Hepatocyte (in vitro differentiated cells): ENCODE data around the gene PLSCR3.

Experiments used
- EZH2 ChIP-seq: fragments of 200-600 bp; sonication (generic); IDR thresholded peaks from 2 replicates; pipeline ENCODE4 v1.6.1; 2016; ENCODE audit warnings: antibody characterized with exemption, mild to moderate bottlenecking, borderline replicate concordance
- EZH2phosphoT487 ChIP-seq: fragments of 200-600 bp; sonication (generic); IDR thresholded peaks from one replicate; pipeline ENCODE4 v1.6.1; 2018; ENCODE audit warnings: antibody characterized with exemption, mild to moderate bottlenecking, low read depth, moderate library complexity; ENCODE audit not compliant: unreplicated experiment, severe bottlenecking
- TF ChIP-seq, protein P1 (sequence below): fragments of 200-600 bp; sonication (generic); IDR thresholded peaks from 2 replicates; pipeline ENCODE4 v1.5.1; 2016; ENCODE audit warnings: antibody characterized with exemption, mild to moderate bottlenecking; ENCODE audit not compliant: poor library complexity

- TF ChIP-seq, protein P1, sequence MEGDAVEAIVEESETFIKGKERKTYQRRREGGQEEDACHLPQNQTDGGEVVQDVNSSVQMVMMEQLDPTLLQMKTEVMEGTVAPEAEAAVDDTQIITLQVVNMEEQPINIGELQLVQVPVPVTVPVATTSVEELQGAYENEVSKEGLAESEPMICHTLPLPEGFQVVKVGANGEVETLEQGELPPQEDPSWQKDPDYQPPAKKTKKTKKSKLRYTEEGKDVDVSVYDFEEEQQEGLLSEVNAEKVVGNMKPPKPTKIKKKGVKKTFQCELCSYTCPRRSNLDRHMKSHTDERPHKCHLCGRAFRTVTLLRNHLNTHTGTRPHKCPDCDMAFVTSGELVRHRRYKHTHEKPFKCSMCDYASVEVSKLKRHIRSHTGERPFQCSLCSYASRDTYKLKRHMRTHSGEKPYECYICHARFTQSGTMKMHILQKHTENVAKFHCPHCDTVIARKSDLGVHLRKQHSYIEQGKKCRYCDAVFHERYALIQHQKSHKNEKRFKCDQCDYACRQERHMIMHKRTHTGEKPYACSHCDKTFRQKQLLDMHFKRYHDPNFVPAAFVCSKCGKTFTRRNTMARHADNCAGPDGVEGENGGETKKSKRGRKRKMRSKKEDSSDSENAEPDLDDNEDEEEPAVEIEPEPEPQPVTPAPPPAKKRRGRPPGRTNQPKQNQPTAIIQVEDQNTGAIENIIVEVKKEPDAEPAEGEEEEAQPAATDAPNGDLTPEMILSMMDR: no peak
- TF ChIP-seq EZH2 (no peak), EZH2phosphoT487 (no peak)
Observed at GRCh38 chr17:7406235-7406825, 12.0 kb upstream of the PLSCR3 start.
